Activated T-helper 1 cell treated with anti-CD3 and anti-CD28 coated beads, Interleukin-12 subunit alpha, Interleukin-12 subunit beta, Interleukin-2, Interleukin-4 antibody, amounts not matched to agents 30 ng/mL and 10 ng/mL and 1 ng/mL, durations not matched to agents 14 hours and 24 hours and 36 hours (primary cell): ENCODE results near the gene POT1. TPM values are rescaled to one million over a fixed set of nuclear protein-coding genes. Genes with fewer than 3 reads are reported as not detected.
A peak's percentile ranks its signal among the peaks of the same experiment; 100 is the strongest.

Experiments used
- DNase-seq: peaks from one replicate; pipeline ENCODE4 v3.0.0; 2021; ENCODE audit warnings: low spot score
- H3K27ac Mint-ChIP-seq: one replicate; pipeline ENCODE4 v1.8.0; 2021; ENCODE audit warnings: mild to moderate bottlenecking, mixed read lengths
- H3K27me3 Mint-ChIP-seq: one replicate; pipeline ENCODE4 v1.8.0; 2022; ENCODE audit warnings: mild to moderate bottlenecking, moderate library complexity, mixed read lengths; ENCODE audit not compliant: insufficient read depth
- H3K36me3 Mint-ChIP-seq: one replicate; pipeline ENCODE4 v1.8.0; 2021; ENCODE audit warnings: low read depth, mixed read lengths
- H3K4me1 Mint-ChIP-seq: one replicate; pipeline ENCODE4 v1.8.0; 2021; ENCODE audit warnings: low read depth, mixed read lengths
- H3K4me3 Mint-ChIP-seq: one replicate; pipeline ENCODE4 v1.8.0; 2021; ENCODE audit warnings: mild to moderate bottlenecking, moderate library complexity, mixed read lengths
- H3K9me3 Mint-ChIP-seq: one replicate; pipeline ENCODE4 v1.8.0; 2021; ENCODE audit warnings: mixed read lengths
- intact Hi-C: fragments of 100-400 bp; cut with micrococcal nuclease; formaldehyde crosslinking; loops from one replicate; pipeline ENCODE4 v1.15.1; 2024
- total RNA-seq: library from RNA; stranded (reverse); gene quantifications from 2 replicates; pipeline ENCODE4 v1.2.3, GENCODE V29; 2022

Gene POT1
- total RNA-seq, 1 donor from 2014 or later = 27.1 TPM

- peaks cover 3% of the 10 kb centered on the region for H3K4me1 Mint-ChIP-seq
Measured at GRCh38 chr7:124898531-124898930, 31.1 kb downstream of the POT1 start.

GRCh38 chr7:124896001-124896400 is 33.6 kb downstream of the POT1 start:
- Mint-ChIP-seq H3K36me3 (peaks cover 24% of the 10 kb centered on the region), H3K27me3 (no peaks in the 10 kb centered on the region), H3K9me3 (no peaks in the 10 kb centered on the region), H3K27ac (no peak overlapping the region), H3K4me1 (peaks cover 8% of the 10 kb centered on the region), H3K4me3 (no peak overlapping the region)
- no peak for DNase-seq
- intact Hi-C loops = no loop called here

More at GRCh38 chr7:124898531-124898930, 31.1 kb downstream of the POT1 start:
- Mint-ChIP-seq H3K27ac (no peak overlapping the region), H3K4me3 (no peak overlapping the region), H3K27me3 (no peaks in the 10 kb centered on the region), H3K36me3 (peaks cover 13% of the 10 kb centered on the region), H3K9me3 (no peaks in the 10 kb centered on the region)
- DNase-seq = no peak
- intact Hi-C loops = no loop called here

- no peak for DNase-seq
- H3K4me3 Mint-ChIP-seq = no peak overlapping the region
- no peaks in the 10 kb centered on the region for H3K9me3 Mint-ChIP-seq
- peak overlapping the region; percentile 34 for H3K27ac Mint-ChIP-seq
- no peaks in the 10 kb centered on the region for H3K27me3 Mint-ChIP-seq
- peaks cover 27% of the 10 kb centered on the region for H3K36me3 Mint-ChIP-seq
- intact Hi-C loops = loop anchor here (1.0 kb wide), 1 partner anchor 37 kb away; no protein-coding TSS in a partner anchor
- peaks cover 8% of the 10 kb centered on the region for H3K4me1 Mint-ChIP-seq
Measured at GRCh38 chr7:124893140-124893827, 36.3 kb downstream of the POT1 start.

- H3K9me3 Mint-ChIP-seq = no peaks in the 10 kb centered on the region
- no peak overlapping the region for H3K27ac Mint-ChIP-seq
- H3K27me3 Mint-ChIP-seq = no peaks in the 10 kb centered on the region
- peaks cover 17% of the 10 kb centered on the region for H3K36me3 Mint-ChIP-seq
- H3K4me1 Mint-ChIP-seq = no peaks in the 10 kb centered on the region
- H3K4me3 Mint-ChIP-seq = no peak overlapping the region
- intact Hi-C loops = no loop called here
- DNase-seq = no peak
Measured at GRCh38 chr7:124887247-124887646, 42.4 kb downstream of the POT1 start.

GRCh38 chr7:124881981-124882380 is 47.6 kb downstream of the POT1 start:
- DNase-seq = no peak
- Mint-ChIP-seq H3K9me3 (no peaks in the 10 kb centered on the region), H3K27me3 (no peaks in the 10 kb centered on the region), H3K27ac (no peak overlapping the region), H3K4me1 (no peaks in the 10 kb centered on the region), H3K36me3 (no peaks in the 10 kb centered on the region), H3K4me3 (no peak overlapping the region)
- intact Hi-C loops = no loop called here

GRCh38 chr7:124879771-124880170 is 49.9 kb downstream of the POT1 start:
- Mint-ChIP-seq H3K4me3 (no peak overlapping the region), H3K36me3 (no peaks in the 10 kb centered on the region), H3K4me1 (no peaks in the 10 kb centered on the region), H3K27me3 (no peaks in the 10 kb centered on the region), H3K27ac (no peak overlapping the region), H3K9me3 (no peaks in the 10 kb centered on the region)
- DNase-seq = no peak
- intact Hi-C loops = no loop called here

- Mint-ChIP-seq H3K27me3 (no peaks in the 10 kb centered on the region), H3K4me3 (no peak overlapping the region), H3K4me1 (no peaks in the 10 kb centered on the region), H3K9me3 (no peaks in the 10 kb centered on the region), H3K27ac (no peak overlapping the region), H3K36me3 (no peaks in the 10 kb centered on the region)
- intact Hi-C loops = no loop called here
- no peak for DNase-seq
Measured at GRCh38 chr7:124879103-124879502, 50.5 kb downstream of the POT1 start.

- intact Hi-C loops = no loop called here
Measured at GRCh38 chr7:124874644-124875163, 54.9 kb downstream of the POT1 start.

GRCh38 chr7:124857672-124858235 is 71.9 kb downstream of the POT1 start:
- intact Hi-C loops = loop anchor here (2.0 kb wide), 1 partner anchor 757 kb away; no protein-coding TSS in a partner anchor

More at GRCh38 chr7:124874644-124875163, 54.9 kb downstream of the POT1 start:
- Mint-ChIP-seq H3K9me3 (no peaks in the 10 kb centered on the region), H3K4me3 (no peak overlapping the region), H3K36me3 (no peaks in the 10 kb centered on the region), H3K4me1 (no peaks in the 10 kb centered on the region), H3K27me3 (no peaks in the 10 kb centered on the region), H3K27ac (no peak overlapping the region)
- DNase-seq = no peak

GRCh38 chr7:124856299-124856888 is 73.2 kb downstream of the POT1 start:
- no peaks in the 10 kb centered on the region for H3K27me3 Mint-ChIP-seq
- intact Hi-C loops = loop anchor here (1.0 to 2.0 kb wide), 2 partner anchors 756 to 991 kb away; no protein-coding TSS in a partner anchor
- H3K9me3 Mint-ChIP-seq = no peaks in the 10 kb centered on the region
- H3K36me3 Mint-ChIP-seq = peaks cover 2% of the 10 kb centered on the region
- H3K4me3 Mint-ChIP-seq = no peak overlapping the region
- no peak overlapping the region for H3K27ac Mint-ChIP-seq
- DNase-seq = no peak
- H3K4me1 Mint-ChIP-seq = no peaks in the 10 kb centered on the region

More at GRCh38 chr7:124857672-124858235, 71.9 kb downstream of the POT1 start:
- no peak for DNase-seq
- Mint-ChIP-seq H3K36me3 (peaks cover 7% of the 10 kb centered on the region), H3K4me1 (no peaks in the 10 kb centered on the region), H3K27me3 (no peaks in the 10 kb centered on the region), H3K9me3 (no peaks in the 10 kb centered on the region), H3K27ac (no peak overlapping the region), H3K4me3 (no peak overlapping the region)

GRCh38 chr7:124843336-124843735 is 86.3 kb downstream of the POT1 start:
- no peaks in the 10 kb centered on the region for H3K27me3 Mint-ChIP-seq
- H3K9me3 Mint-ChIP-seq = no peaks in the 10 kb centered on the region
- no peak overlapping the region for H3K27ac Mint-ChIP-seq
- intact Hi-C loops = no loop called here
- no peak for DNase-seq
- H3K36me3 Mint-ChIP-seq = peaks cover 10% of the 10 kb centered on the region
- H3K4me1 Mint-ChIP-seq = no peaks in the 10 kb centered on the region
- no peak overlapping the region for H3K4me3 Mint-ChIP-seq

- Mint-ChIP-seq H3K27me3 (no peaks in the 10 kb centered on the region), H3K9me3 (no peaks in the 10 kb centered on the region), H3K36me3 (peaks cover 6% of the 10 kb centered on the region), H3K4me3 (no peak overlapping the region), H3K4me1 (no peaks in the 10 kb centered on the region), H3K27ac (no peak overlapping the region)
- DNase-seq = no peak
- intact Hi-C loops = no loop called here
Measured at GRCh38 chr7:124840435-124840834, 89.2 kb downstream of the POT1 start.

GRCh38 chr7:124839687-124840086 is 89.9 kb downstream of the POT1 start:
- intact Hi-C loops = no loop called here
- no peak for DNase-seq
- H3K4me3 Mint-ChIP-seq = no peak overlapping the region

More at GRCh38 chr7:124839687-124840086, 89.9 kb downstream of the POT1 start:
- no peaks in the 10 kb centered on the region for H3K9me3 Mint-ChIP-seq
- no peak overlapping the region for H3K27ac Mint-ChIP-seq
- H3K27me3 Mint-ChIP-seq = no peaks in the 10 kb centered on the region
- H3K4me1 Mint-ChIP-seq = no peaks in the 10 kb centered on the region
- H3K36me3 Mint-ChIP-seq = peaks cover 8% of the 10 kb centered on the region
